HG02759 (cell line): ENCODE results near the gene NPB.

Source experiments
- ATAC-seq: cut with Tn5 transposase; IDR thresholded peaks from one replicate; pipeline ENCODE4 v1.9.1; 2021; ENCODE audit warnings: mild to moderate bottlenecking, moderate library complexity; ENCODE audit not compliant: unreplicated experiment

NPB gene

DNA sequence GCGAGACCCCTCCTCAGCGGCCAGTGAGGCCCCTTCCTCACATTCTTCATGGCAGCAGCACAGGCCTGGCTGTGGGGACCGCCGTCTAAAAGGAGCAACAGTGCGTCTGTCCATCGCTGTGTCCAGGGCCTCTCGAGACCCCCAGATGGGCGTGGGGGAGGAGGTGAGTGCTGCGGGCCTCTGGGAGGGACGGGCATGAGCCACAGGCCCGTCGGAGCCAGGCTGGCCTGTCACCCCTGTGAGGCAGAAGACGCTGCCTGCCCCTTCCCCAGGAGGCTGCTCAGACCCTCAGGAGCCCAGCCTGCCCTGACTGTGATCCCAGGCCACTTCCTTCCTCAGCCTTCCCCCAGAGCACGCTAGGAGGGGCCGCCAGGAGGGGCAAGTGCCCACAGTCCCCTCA is 37.2 kb downstream of the NPB start:
- no peak for ATAC-seq

DNA sequence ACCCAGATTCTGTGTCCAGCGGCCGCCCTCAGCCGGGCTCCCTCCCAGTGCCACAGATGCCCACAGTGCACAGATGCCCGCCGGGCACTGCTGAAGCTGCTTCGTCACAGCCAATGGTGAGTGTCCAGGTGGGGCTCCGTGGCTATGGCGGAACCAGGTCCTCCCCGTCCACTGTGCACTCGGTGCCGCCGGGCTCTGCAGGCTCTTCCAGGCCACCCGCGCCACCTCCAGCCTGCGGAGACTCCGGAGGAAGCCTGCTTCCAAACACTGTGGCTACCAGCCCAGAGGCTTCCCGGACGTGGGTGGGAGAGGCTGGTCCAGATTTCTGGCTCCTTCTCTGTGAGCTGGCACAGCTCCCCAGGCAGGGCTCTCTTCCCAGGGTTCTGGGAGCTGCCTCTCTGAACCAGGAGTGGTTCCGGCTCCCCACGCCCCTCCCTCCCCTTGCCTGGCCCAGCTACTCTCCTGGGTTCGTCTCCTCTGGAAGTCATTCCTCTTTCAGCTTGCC is 37.9 kb downstream of the NPB start:
- no peak for ATAC-seq

DNA sequence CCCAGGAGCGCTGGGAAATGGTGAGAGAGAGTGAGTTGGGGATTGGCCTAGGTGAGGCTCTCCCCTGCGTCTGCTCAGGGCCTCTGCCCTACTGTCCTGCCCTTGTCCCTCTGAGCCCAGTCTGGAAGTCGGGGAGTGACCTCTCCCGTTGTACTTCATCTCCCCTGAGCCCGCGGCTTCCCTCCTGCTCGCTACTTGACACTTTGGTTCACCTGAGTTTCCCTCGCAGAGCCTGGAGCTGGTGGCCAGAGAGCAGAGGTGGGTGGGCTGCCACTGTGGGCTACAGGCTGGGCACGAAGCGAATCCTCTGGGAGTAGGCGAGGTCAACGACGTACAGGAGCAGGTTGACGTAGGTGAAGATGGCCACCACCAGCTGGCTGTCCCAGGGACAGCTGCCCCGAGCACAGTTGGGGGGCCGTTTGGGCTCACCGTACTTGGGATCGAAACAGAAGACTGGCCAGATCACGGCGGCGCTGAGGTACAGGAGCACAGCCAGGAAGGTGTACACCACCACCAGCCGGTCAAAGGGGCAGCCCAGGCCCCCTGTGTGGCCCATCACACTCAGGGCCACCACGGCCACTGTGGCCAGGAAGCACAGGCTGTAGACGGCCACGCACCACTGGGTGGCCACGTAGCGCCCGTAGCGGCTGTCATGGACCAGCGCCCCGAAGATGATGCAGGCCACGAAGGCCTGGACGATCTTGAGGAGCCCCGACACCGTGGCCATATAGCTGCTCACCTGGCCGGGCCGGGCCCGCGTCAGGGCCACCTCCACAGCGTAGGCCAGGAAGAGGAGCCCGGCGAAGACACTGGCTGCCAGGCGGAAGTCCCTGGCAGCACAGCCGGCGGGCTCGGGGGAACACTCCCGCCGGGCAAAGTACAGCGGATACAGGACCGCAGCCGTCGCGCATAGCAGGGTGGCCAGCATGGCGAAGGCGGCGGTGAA is 38.8 kb downstream of the NPB start:
- ATAC-seq: no peak

DNA sequence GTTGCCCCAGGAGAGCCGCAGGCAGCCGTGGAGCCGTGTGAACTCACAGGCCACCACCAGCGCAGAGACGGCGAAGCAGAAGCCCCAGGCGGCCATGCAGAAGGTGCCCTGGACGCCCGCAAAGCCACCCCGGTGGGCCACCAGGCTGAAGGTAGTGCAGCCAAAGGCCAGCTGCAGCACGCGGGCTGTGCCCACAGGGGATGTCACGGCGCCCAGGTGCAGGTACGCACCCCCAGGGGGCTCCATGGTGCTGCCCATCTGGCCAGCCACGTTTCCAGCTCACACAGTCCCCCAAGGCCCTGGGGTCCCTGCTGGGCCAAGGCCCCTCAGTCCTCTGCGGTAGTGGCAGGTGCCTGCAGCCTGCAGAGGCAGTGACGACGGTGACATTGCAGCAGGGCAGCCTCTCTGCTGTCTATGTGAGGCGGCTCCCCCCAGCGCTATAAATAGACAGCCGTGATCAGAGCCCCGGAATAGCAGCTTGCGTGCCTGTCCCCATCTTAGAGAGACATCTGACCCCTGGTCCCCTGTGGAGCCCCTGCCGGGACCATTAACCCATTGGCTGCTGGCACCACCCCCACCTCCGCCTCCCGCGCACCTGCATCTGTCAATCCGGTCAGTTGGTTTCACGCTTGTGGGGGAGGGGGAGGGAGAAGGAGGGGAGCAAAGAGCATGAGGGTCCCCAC is 39.6 kb downstream of the NPB start:
- ATAC-seq: no peak

DNA sequence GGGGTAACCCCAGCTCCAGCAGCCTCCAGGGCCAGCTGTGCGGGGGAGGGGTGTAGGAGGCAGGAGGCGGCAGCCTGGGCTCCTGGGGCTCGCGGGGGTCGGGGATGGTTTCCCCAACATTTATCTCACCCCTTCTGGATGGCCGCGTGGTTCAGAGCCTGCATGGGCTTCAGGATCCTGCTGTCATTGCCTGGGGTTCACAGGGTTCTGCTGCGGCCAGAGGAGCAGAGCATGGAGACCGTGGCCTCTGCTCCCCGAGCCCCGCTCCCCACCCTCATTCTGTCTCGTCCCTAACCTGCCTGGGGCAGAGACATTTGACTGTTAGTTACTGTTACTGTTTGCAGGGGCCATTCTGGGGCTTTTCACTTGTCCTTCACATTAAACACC is 40.1 kb downstream of the NPB start:
- no peak for ATAC-seq

DNA sequence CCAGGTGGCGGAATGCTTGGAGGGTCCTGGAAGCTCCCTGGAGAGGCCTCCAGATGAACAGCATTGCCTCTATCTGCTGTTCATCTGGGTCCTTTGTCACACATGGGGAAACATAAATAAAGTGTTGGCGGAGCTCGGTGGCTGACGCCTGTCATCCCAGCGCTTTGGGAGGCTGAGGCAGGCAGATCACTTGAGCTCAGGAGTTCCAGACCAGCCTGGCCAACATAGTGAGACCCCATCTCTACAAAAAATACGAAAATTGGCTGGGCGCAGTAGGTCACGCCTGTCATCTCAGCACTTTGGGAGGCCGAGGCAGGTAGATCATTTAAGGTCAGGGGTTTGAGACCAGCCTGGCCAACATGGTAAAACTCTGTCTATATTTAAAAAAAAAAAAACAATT is 42.8 kb downstream of the NPB start:
- ATAC-seq: no peak

DNA sequence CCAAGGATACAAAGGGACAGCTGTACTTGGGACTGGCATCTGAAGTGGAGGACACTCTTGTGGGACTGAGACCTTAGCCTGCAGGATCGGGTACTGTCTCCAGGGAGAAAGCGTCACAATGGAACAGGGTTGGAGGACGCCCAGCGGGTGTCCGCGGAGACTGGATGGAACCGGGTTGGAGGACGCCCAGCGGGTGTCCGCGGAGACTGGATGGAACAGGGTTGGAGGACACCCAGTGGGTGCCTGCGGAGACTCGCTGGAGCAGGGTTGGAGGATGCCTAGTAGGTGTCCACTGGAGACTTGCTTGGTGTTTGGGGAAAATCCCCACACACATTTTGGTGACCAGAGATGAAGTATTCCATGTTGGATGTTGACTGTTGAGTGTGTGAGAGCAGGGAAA is 45.2 kb downstream of the NPB start, which contains the start of gene MYADML2:
Gene MYADML2 (minus strand): TSS at position 45 of the 400 bp plus-strand sequence. CDS start 5,492 bp downstream, outside the sequence.
- ATAC-seq: no peak

DNA sequence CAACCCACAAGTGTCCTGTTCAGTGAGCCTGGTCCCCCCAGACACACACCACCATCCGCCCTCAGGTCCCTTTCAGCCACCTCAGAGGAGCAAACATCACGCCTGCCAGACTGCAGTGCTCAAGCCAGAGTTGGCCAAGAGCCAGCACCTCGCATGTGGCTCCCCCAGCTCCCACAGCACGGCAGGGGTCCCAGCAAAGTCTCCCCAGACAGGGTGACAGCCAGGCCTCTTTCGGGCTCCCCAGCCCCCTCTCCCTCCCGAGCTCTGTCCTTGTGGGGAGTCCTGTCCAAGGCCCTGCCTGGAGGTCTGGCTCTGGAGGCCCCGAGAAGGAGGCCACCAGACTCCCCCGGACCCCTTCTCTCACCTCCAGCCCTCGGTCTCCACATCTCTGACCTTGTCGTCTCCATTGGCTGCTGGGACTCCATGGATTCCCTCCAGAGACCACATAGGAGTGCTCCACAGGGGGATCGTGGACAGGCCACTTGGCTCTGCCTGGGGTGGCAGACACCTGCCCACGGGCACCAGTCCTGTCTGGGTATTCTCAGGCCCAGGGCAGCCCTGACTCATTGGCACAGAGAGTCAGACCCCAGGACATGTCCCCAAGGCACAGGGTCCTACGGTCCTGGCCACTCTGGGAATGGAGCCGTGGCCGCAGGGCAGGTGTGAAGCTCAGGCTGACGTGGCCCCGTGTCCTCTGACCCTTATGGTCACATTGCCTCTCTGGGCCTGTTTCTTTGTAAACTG is 46.8 kb downstream of the NPB start:
- ATAC-seq: no peak

DNA sequence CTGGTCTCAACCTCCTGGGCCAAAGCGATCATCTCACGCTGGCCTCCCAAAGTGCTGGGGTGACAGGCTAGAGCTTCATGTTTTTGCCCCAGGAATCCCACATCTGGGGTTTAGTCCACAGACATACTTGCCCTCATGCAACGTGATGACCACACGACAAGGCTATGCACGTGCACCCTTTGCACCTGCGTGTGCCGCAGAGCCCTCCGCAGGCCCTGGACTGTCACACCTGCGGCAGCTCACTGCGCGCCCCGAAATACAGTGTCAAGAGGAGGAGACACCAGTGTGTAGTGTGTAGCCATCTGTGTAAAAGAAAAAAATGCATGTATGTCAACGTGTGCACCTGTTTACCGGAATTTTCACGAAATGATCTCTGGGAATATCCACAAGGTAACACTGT is 48.5 kb downstream of the NPB start:
- no peak for ATAC-seq

DNA sequence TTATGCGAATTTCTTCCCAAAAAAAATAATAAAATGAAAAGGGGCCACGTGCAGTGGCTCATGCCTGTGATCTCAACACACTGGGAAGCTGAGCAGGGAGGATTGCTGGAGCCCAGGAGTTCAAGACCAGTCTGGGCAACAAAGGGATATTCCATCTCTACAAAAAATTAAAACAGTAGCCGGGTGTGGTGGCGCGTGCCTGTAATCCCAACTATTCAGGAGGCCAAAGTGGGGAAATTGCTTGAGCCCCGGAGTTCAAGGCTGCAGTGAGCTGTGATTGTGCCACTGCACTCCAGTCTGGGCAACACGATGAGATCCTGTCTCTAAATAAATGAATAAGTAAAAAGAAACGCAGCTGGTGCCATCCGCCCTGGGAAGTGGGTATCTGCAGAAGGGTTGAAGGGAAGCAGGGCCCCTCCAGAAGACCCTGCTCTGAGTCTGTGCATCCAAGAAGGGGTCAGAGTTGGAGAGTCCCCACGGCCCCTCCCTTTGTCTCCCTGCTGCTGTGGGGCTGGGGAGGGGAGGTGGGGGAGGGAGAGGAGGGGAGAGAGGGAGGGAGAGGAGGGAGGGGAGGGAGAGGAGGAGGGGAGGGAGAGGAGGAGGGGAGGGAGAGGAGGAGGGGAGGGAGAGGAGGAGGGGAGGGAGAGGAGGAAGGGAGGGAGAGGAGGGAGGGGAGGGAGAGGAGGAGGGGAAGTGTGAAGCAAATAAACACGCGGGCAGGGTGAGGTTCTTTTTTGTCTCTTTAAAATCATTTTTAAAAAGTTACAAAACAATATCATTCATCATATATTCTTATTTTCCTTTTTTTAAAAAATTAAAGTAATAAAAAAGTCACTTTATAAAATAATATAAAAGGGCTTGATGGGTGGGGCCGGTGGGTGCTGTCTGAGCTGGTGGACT is 50.0 kb downstream of the NPB start:
- ATAC-seq: no peak
